Endothelial cell (in vitro differentiated cells): ENCODE data around the gene KAZN. TPM values are rescaled to one million over a fixed set of nuclear protein-coding genes. Genes with fewer than 3 reads are reported as not detected.

Experiments
- DNase-seq: peaks from one replicate; pipeline ENCODE4 v3.0.0; 2021; ENCODE audit warnings: low spot score
- H3K27ac Mint-ChIP-seq: one replicate; pipeline ENCODE4 v1.8.0; 2021; ENCODE audit warnings: mixed read lengths, inconsistent platforms; ENCODE audit not compliant: unreplicated experiment
- H3K27me3 Mint-ChIP-seq: one replicate; pipeline ENCODE4 v1.8.0; 2021; ENCODE audit warnings: mild to moderate bottlenecking, moderate library complexity, mixed read lengths, inconsistent platforms; ENCODE audit not compliant: unreplicated experiment
- H3K36me3 Mint-ChIP-seq: one replicate; pipeline ENCODE4 v1.8.0; 2021; ENCODE audit warnings: mild to moderate bottlenecking, low read depth, mixed read lengths, inconsistent platforms; ENCODE audit not compliant: unreplicated experiment
- H3K4me1 Mint-ChIP-seq: one replicate; pipeline ENCODE4 v1.8.0; 2021; ENCODE audit warnings: mild to moderate bottlenecking, mixed read lengths, inconsistent platforms; ENCODE audit not compliant: unreplicated experiment
- H3K4me3 Mint-ChIP-seq: one replicate; pipeline ENCODE4 v1.8.0; 2021; ENCODE audit warnings: mild to moderate bottlenecking, mixed read lengths, inconsistent platforms; ENCODE audit not compliant: unreplicated experiment
- H3K9me3 Mint-ChIP-seq: one replicate; pipeline ENCODE4 v1.8.0; 2021; ENCODE audit warnings: mixed read lengths, inconsistent platforms; ENCODE audit not compliant: unreplicated experiment
- total RNA-seq: library from RNA; stranded (reverse); fragmentation: NEBNext Ultra II Directional; extraction: Animal tissue kit (Norgen Biotek cat#: 25700); gene quantifications from one replicate; pipeline ENCODE4 v1.2.1, GENCODE V29; 2021; ENCODE audit not compliant: unreplicated experiment
- TF ChIP-seq, protein P1 (sequence below): fragments of 200-600 bp; sonication (generic); IDR thresholded peaks from one replicate; pipeline ENCODE4 v1.5.0; 2021; ENCODE audit warnings: antibody characterized with exemption; ENCODE audit not compliant: unreplicated experiment

The KAZN gene
- total RNA-seq, 1 donor from 2014 or later = 10.1 TPM

- TF ChIP-seq, protein P1, sequence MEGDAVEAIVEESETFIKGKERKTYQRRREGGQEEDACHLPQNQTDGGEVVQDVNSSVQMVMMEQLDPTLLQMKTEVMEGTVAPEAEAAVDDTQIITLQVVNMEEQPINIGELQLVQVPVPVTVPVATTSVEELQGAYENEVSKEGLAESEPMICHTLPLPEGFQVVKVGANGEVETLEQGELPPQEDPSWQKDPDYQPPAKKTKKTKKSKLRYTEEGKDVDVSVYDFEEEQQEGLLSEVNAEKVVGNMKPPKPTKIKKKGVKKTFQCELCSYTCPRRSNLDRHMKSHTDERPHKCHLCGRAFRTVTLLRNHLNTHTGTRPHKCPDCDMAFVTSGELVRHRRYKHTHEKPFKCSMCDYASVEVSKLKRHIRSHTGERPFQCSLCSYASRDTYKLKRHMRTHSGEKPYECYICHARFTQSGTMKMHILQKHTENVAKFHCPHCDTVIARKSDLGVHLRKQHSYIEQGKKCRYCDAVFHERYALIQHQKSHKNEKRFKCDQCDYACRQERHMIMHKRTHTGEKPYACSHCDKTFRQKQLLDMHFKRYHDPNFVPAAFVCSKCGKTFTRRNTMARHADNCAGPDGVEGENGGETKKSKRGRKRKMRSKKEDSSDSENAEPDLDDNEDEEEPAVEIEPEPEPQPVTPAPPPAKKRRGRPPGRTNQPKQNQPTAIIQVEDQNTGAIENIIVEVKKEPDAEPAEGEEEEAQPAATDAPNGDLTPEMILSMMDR = no peak
- DNase-seq = no peak
Measured at GRCh38 chr1:15066191-15066590, 467.7 kb downstream of the KAZN start.

DNA sequence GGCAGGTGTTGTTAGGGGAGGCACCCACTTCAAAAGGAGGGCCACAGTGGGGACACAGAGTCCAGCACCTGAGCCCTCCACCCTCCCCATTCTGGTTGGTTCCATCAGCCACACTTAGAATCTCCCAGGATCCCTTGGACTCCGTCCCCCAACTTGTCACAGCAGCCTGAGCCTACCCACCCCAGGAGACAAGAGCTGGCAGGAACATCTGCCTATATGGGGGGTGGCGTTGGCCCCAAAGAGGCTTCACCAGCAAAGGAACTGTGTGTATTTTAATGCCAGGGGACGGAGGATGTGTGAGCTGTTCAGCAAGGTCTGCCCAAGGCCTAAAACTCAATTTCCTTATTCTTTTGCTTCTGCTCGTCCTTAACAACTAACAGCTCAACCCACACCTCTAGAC lies 468.7 kb downstream of the KAZN start:
- DNase-seq = no peak
- no peaks in the 10 kb centered on the region for H3K4me1 Mint-ChIP-seq
- TF ChIP-seq, protein P1 = no peak
- no peak overlapping the region for H3K27ac Mint-ChIP-seq
- peaks cover 4% of the 10 kb centered on the region for H3K27me3 Mint-ChIP-seq
- H3K4me3 Mint-ChIP-seq = no peak overlapping the region
- H3K9me3 Mint-ChIP-seq = no peaks in the 10 kb centered on the region
- H3K36me3 Mint-ChIP-seq = peaks cover 10% of the 10 kb centered on the region

More at GRCh38 chr1:15066191-15066590, 467.7 kb downstream of the KAZN start:
- peaks cover 12% of the 10 kb centered on the region for H3K36me3 Mint-ChIP-seq
- no peaks in the 10 kb centered on the region for H3K9me3 Mint-ChIP-seq
- no peak overlapping the region for H3K4me3 Mint-ChIP-seq
- no peaks in the 10 kb centered on the region for H3K4me1 Mint-ChIP-seq
- no peak overlapping the region for H3K27ac Mint-ChIP-seq
- H3K27me3 Mint-ChIP-seq = peaks cover 4% of the 10 kb centered on the region

DNA sequence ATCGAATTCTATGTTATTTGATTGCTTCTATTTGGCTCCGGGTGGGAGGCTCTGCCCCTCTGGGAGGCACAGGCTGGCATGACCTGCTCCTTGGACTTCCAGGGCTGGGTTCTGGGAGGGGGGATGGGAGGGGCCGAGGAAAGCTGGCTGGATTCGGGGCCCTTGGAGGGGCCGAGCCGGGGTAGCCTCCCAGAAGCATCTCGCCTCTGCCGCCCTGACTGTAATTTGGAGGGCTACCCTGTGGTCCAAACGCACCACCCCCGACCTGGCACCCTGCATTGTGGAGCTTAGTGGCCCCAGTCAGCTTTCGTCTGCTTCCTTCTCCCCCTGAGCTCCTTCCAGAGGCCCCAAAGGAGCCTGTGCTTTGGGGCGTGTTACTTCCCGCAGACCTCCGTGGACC lies 469.7 kb downstream of the KAZN start:
- TF ChIP-seq, protein P1 = no peak
- no peak overlapping the region for H3K4me3 Mint-ChIP-seq
- H3K36me3 Mint-ChIP-seq = peaks cover 5% of the 10 kb centered on the region
- peaks cover 7% of the 10 kb centered on the region for H3K27me3 Mint-ChIP-seq
- no peaks in the 10 kb centered on the region for H3K9me3 Mint-ChIP-seq
- no peak overlapping the region for H3K27ac Mint-ChIP-seq
- no peaks in the 10 kb centered on the region for H3K4me1 Mint-ChIP-seq
- no peak for DNase-seq

DNA sequence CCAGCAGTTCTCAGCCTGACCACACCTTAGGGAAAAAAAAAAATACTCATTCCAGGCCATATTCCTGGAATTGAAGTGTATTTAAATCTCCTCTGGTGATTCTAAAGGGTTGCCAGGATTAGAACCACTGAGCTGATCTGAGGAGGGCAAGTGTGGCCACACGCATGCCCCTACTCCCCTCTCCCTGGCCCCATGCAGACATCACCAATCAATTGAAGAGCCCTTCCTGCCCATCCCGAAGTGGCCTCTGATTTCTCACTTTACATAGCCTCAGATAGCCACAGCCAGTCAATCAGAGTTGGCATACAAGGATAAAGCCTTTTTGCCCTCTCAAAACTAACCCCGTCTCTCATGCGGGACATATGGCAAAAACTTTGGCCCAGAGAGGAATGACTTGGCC lies 470.5 kb downstream of the KAZN start:
- peaks cover 7% of the 10 kb centered on the region for H3K27me3 Mint-ChIP-seq
- TF ChIP-seq, protein P1 = no peak

DNA sequence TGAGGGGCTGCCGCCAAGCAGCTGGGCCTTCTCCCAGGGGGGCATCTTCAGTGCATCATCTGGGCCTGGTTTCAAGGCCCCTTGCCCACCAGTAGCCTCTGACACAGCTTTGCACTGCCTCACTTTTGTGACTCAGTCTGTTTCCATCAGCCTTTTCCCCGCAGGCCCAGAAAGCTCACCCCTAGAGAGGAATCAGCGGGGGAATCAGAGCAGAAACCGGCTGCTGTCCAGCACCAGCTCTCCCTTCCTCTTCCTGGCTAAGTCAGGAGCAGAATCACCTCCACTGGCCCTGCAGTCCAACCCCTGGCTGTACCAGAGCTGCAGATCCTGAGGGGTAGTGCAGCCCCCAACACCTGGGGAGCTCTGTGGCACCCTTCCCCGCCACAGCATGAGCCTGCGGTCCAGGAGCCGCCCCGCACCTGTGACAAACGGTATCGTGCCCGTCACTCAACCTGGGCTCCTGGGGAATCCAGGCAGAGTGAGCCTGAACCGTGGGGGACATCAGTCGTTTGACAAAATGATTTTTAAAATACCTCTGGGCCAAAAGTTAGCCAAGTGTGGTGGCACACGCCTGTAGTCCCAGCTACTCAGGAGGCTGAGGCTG lies 471.8 kb downstream of the KAZN start:
- H3K27me3 Mint-ChIP-seq = peaks cover 7% of the 10 kb centered on the region
- peaks cover 5% of the 10 kb centered on the region for H3K36me3 Mint-ChIP-seq
- H3K4me3 Mint-ChIP-seq = no peak overlapping the region
- no peaks in the 10 kb centered on the region for H3K9me3 Mint-ChIP-seq
- no peak overlapping the region for H3K27ac Mint-ChIP-seq
- TF ChIP-seq, protein P1 = no peak
- no peak for DNase-seq
- peaks cover 2% of the 10 kb centered on the region for H3K4me1 Mint-ChIP-seq

More for the DNA sequence above, 470.5 kb downstream of the KAZN start:
- Mint-ChIP-seq H3K4me1 (no peaks in the 10 kb centered on the region), H3K9me3 (no peaks in the 10 kb centered on the region), H3K4me3 (no peak overlapping the region), H3K36me3 (peaks cover 5% of the 10 kb centered on the region), H3K27ac (no peak overlapping the region)
- no peak for DNase-seq
